SK-N-MC (cell line): ENCODE measurements around the gene CHSY1.
"Not testable (repeated sequence)": the region's sequence is repeated elsewhere in the genome, so short reads cannot be mapped to it uniquely, and the experiment has no call there.

Experiments used
- DNase-seq: peaks from one replicate; pipeline ENCODE4 v3.0.0-alpha.2; 2011; ENCODE audit warnings: low read depth, low spot score
- H3K27ac ChIP-seq: fragments of 200-600 bp; sonication (generic); 2 replicates; pipeline ENCODE4 v1.5.1; 2016; ENCODE audit warnings: mixed run types
- H3K36me3 ChIP-seq: fragments of 200-600 bp; sonication (generic); 2 replicates; pipeline ENCODE4 v1.6.1; 2017; ENCODE audit warnings: antibody characterized with exemption, low read length, mixed read lengths; ENCODE audit not compliant: insufficient read depth
- H3K4me3 ChIP-seq: fragments of 200-600 bp; sonication (generic); 2 replicates; pipeline ENCODE4 v1.5.1; 2016
- H3K9ac ChIP-seq: fragments of 200-600 bp; sonication (generic); 2 replicates; pipeline ENCODE4 v1.8.0; 2017; ENCODE audit warnings: mixed run types, mixed read lengths; ENCODE audit not compliant: insufficient read length
- H3K9me3 ChIP-seq: fragments of 200-600 bp; sonication (generic); 2 replicates; pipeline ENCODE4 v1.6.1; 2017; ENCODE audit warnings: low read depth, mild to moderate bottlenecking, antibody characterized with exemption, low read length, moderate library complexity, mixed read lengths
- EZH2 ChIP-seq: fragments of 200-600 bp; sonication (generic); IDR thresholded peaks from one replicate; pipeline ENCODE4 v1.6.1; 2017; ENCODE audit warnings: antibody characterized with exemption
- FOXP2 ChIP-seq: optimal IDR thresholded peaks from 2 replicates; pipeline ENCODE3; 2011; ENCODE audit warnings: mild to moderate bottlenecking, moderate library complexity; ENCODE audit not compliant: insufficient read depth; ENCODE audit errors: extremely low read length, control extremely low read depth
- POLR2AphosphoS5 ChIP-seq: IDR thresholded peaks from 2 replicates; pipeline ENCODE4 v1.6.1; 2012; ENCODE audit warnings: mild to moderate bottlenecking, low read depth, low read length, borderline replicate concordance

CHSY1 gene

DNA sequence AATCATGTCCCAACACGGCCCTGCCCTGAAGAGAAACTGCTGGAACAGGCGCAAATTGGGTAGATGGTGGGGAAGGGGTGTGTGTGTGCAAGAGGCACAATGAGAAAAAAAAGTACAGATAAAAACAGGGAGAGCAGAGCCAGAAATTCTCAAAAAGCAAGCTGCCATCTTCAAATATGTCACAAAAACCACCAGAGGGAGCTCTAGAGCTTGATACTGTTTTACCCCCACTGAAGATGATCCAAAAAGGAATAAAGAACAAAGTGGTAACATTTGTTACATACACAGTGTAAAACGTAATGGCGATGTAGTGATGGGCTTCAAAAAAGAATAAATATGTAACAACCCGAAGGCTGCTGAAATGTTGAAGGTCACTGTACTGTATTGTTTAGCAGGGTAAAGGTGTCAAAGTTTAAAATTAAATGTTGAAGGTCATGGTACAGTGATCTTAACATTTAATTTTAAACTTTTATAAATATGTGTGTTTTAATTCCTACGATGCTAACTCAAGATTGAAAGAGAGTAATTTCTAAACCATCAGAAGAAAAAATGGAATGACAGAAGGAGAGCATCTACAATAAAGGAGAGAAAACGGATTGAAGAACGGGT is 37.2 kb upstream of the CHSY1 start:
- Histone ChIP-seq H3K4me3 (no peak overlapping the region), H3K27ac (no peak overlapping the region), H3K9me3 (no peaks in the 10 kb centered on the region), H3K36me3 (peaks cover 81% of the 10 kb centered on the region), H3K9ac (no peak overlapping the region)
- DNase-seq: peak; percentile 45
- TF ChIP-seq EZH2: no peak
- no peak for TF ChIP-seq POLR2AphosphoS5
- no peak for TF ChIP-seq FOXP2

DNA sequence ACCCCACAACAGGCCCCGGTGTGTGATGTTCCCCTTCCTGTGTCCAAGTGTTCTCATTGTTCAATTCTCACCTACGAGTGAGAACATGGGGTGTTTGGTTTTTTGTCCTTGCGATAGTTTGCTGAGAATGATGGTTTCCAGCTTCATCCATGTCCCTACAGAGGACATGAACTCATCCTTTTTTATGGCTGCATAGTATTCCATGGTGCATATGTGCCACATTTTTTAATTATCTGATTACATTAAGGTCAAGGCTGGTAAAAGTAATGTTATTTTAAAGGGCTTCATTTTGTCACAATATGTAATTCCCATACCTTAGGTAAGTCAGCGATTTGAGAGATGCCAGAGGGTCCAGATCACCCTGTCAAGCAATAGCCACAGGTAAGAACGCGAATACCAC is 35.5 kb upstream of the CHSY1 start:
- DNase-seq, H3K9me3 ChIP-seq: not testable (repeated sequence)

DNA sequence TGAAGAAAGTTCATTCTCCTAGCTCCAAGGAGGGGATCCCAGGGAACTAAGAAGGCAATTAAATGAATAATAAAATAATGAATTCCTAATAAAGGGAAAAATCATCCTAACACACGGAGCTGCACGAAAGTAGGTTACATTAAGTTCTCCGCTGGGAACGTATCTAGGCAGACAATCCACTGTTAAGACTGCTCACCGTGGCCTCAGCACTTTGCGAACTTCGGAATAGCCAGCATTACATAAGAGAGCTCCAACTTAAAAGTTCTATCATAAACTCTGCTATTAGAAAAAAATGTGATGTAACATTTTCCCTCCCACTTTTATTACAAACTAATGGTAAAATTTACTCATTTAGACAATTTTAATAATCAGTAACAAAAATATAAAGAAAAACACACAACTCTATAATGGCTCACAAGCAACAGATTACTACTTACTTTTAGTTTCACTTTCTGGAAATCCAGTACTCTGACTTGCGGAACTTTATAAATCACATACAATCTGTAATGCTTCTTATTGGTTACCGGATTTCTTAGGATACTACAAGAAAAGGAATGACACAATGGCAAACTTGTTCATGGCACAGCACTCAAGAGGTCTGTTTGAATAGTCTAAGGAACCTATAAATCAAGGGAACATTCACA is 34.7 kb upstream of the CHSY1 start:
- TF ChIP-seq FOXP2 (no peak), POLR2AphosphoS5 (no peak), EZH2 (no peak)
- H3K36me3 ChIP-seq: peaks cover 92% of the 10 kb centered on the region
- no peak for DNase-seq

More for the DNA sequence above, 35.5 kb upstream of the CHSY1 start:
- not testable (repeated sequence) for H3K4me3 ChIP-seq, H3K9ac ChIP-seq, H3K27ac ChIP-seq
- peaks cover 92% of the 10 kb centered on the region for H3K36me3 ChIP-seq

DNA sequence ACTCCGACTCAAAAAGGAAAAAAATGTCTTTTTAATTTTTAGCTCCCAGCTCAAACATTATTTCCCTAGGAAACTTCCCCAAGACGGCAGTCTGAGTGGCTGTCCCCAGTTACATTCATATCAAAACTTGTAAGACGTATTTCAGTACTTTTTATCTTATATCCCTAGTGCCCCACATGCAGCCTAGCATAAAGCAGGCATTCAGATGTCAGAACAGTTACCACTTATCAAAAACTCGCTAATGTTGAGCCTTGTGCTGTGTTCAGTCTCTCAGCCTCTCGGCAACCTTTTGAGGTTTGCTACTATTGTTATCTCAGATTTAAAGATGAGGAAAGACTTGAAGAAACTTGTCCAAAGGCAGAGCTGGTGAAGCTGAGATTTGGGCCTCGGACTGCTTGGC is 32.1 kb upstream of the CHSY1 start:
- Histone ChIP-seq H3K9ac (no peak overlapping the region), H3K27ac (no peak overlapping the region), H3K36me3 (peaks cover 84% of the 10 kb centered on the region), H3K9me3 (no peaks in the 10 kb centered on the region), H3K4me3 (no peak overlapping the region)
- TF ChIP-seq EZH2 (no peak), FOXP2 (no peak), POLR2AphosphoS5 (no peak)
- DNase-seq: no peak

More for the DNA sequence above, 34.7 kb upstream of the CHSY1 start:
- Histone ChIP-seq H3K9me3 (no peaks in the 10 kb centered on the region), H3K9ac (no peak overlapping the region), H3K4me3 (no peak overlapping the region), H3K27ac (no peak overlapping the region)

DNA sequence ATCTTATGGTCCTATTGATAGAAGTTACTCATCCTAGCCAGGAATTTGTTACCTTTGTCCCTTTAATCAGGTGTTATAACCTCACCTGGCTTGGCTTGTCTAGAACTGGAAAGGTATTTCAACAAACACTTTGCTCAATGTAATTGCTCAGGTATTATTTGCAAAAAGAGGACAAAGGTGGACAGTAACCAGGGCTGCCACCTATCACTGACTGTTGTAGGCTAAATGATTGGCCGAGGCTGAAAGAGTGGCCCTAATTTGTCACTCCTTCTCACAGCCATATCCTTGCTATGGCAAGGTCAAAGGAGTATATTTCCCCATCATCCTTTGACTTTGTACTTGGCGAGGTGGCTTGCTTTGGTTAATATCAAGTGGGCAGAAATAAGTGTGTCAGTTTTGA is 28.2 kb upstream of the CHSY1 start:
- no peak for TF ChIP-seq POLR2AphosphoS5
- TF ChIP-seq FOXP2: no peak
- Histone ChIP-seq H3K9me3 (no peaks in the 10 kb centered on the region), H3K27ac (no peak overlapping the region), H3K4me3 (no peak overlapping the region), H3K9ac (no peak overlapping the region), H3K36me3 (peaks cover 51% of the 10 kb centered on the region)
- no peak for DNase-seq

DNA sequence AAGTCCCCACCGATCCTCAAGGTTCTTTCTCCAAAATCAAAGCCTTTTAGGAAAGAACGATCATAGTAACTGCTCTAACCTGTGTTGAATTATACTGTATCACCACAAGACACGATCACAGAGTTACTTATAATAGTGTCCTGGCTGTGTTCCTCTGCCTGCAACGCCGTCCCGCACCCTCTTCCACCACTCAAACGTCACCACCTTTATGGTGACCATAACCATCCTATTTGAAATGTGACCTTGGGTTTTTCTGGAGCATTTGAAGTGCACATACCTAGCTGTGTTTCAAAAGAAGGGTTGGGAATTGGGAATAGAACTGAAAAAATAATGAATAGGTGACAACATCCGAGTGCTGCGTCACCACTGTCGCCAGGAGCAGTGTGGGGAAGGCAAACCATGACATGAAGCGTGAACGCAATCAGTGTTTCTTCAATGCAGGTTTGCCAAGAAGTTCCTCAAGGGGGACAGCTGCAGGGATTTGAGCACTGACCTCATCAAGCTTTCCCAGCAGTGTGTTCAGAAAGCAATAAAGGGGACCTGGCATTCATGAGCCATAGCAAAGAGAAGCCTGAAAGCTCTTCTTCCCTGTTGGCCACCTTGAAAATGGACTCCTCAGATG is 26.2 kb upstream of the CHSY1 start:
- peaks cover 51% of the 10 kb centered on the region for H3K36me3 ChIP-seq
- peak overlapping the region; percentile 78 for H3K4me3 ChIP-seq
- no peak for DNase-seq
- no peak overlapping the region for H3K27ac ChIP-seq
- H3K9me3 ChIP-seq: no peaks in the 10 kb centered on the region
- H3K9ac ChIP-seq: peak overlapping the region; percentile 56
- TF ChIP-seq EZH2 (no peak), POLR2AphosphoS5 (no peak), FOXP2 (no peak)

DNA sequence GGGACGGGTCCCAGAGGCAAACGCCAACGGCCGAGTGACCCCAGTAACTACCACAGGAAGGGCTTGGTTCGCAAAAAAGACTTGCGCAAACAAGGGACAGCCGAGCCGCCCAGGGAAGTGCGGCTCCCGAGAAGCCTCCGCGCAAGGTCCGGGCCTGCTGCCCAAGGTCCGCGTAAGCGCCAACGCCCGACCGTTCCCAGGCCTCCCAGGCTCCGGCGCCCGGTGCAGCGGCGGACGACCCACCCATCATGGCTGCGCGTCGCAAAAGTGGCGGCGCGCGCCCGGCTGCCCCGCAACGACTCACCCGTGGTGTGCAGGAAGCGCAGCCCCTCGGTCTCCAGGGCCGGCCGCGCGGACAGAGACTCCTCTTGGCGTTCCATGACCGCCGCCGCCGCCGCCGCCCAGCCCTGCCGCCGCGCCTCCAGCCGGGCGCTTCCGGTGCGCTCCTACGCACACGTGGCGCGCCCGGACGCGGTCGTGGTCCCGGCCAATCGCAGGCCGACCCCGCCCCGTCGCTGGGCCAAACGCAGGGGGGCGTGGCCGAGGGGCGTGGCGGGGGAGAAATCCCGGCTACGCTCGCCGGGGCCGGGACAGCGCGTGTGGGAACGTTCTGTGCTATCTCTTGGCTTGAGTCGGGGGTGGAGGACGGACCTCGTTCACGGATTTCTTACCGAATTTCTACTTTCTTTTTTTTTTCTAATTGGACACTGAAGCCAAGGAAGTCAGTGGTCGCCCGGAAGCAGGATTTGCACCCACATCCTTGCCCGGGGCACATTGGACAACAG is 25.4 kb upstream of the CHSY1 start, which contains the start of gene SELENOS:
TSS of gene SELENOS (minus strand) at position 448 of the 785 bp plus-strand sequence. CDS start at position 380, 68 bp downstream.
- no peak for DNase-seq
- H3K9ac ChIP-seq: peak within 1 kb of the TSS; percentile 72
- peak within 1 kb of the TSS; percentile 78 for H3K4me3 ChIP-seq
- H3K9me3 ChIP-seq: no peaks in the 10 kb centered on the region
- H3K36me3 ChIP-seq: peaks cover 51% of the 10 kb centered on the region
- no peak for TF ChIP-seq FOXP2
- no peak for TF ChIP-seq EZH2
- TF ChIP-seq POLR2AphosphoS5: no peak; the same call in 1 of the 2 replicates
- H3K27ac ChIP-seq: no peak within 1 kb of the TSS

DNA sequence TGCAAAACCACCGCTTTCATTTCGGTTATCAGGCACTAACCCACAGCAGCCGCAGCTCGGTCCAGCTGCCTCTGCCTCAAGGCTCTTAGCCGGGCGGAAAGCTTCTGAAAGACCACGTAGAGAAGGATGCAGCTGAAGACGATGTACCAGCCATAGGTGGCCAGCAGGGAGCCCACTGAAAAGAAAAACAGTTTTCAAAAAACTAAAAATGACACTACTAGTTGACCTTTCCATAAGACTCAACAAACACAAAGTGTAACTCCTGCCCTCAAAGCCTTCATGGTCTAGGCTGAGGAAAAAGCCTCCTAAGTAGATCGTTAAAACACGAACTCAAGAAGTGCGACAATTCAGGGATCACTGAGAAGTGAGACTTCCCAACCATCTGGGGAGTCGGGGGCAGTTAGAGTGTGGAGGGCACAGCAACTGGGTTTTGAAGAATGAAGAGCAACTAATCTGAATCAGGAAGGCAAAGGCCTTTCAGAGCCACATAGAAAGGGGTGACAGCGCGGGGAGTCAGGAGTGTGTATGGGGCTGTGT is 24.7 kb upstream of the CHSY1 start:
- Histone ChIP-seq H3K9me3 (no peaks in the 10 kb centered on the region), H3K36me3 (peaks cover 51% of the 10 kb centered on the region), H3K9ac (peak overlapping the region; percentile 72), H3K4me3 (peak overlapping the region; percentile 78), H3K27ac (no peak overlapping the region)
- TF ChIP-seq EZH2: no peak
- no peak for TF ChIP-seq POLR2AphosphoS5
- TF ChIP-seq FOXP2: no peak
- no peak for DNase-seq
